Left ventricle myocardium inferior (tissue), 1 donor: ENCODE data around the gene TACR2. TPM values are rescaled to one million over a fixed set of nuclear protein-coding genes. Genes with fewer than 3 reads are reported as not detected.
A peak's percentile ranks its signal among the peaks of the same experiment; 100 is the strongest.

Experiments
- DNase-seq: peaks from one replicate; pipeline ENCODE4 v3.0.0-alpha.2; 2020
- H3K27ac ChIP-seq: fragments of 200-600 bp; replicated peaks from 2 replicates; pipeline ENCODE4 v1.8.0; 2021
- H3K27me3 ChIP-seq: fragments of 200-600 bp; 2 replicates; pipeline ENCODE4 v1.8.0; 2021; ENCODE audit warnings: low read depth
- H3K36me3 ChIP-seq: fragments of 200-600 bp; 2 replicates; pipeline ENCODE4 v1.8.0; 2021
- H3K4me1 ChIP-seq: fragments of 200-600 bp; 2 replicates; pipeline ENCODE4 v1.8.0; 2021
- H3K4me3 ChIP-seq: fragments of 200-600 bp; 2 replicates; pipeline ENCODE4 v1.8.0; 2021; ENCODE audit warnings: mild to moderate bottlenecking, moderate library complexity
- H3K9me3 ChIP-seq: fragments of 200-600 bp; replicated peaks from 2 replicates; pipeline ENCODE4 v1.8.0; 2021
- CTCF ChIP-seq: fragments of 200-600 bp; IDR thresholded peaks from 2 replicates; pipeline ENCODE4 v1.8.0; 2021; ENCODE audit warnings: antibody characterized with exemption, mild to moderate bottlenecking, borderline replicate concordance
- intact Hi-C: fragments of 100-400 bp; cut with micrococcal nuclease; formaldehyde crosslinking; loops from one replicate; pipeline ENCODE4 v1.11.0; 2022
- total RNA-seq: library from RNA; stranded (reverse); fragmentation: NEBNext Ultra II Directional; extraction: Animal tissue kit (Norgen Biotek cat#: 25700); gene quantifications from one replicate; pipeline ENCODE4 v1.2.1, GENCODE V29; 2021
- donor health status: DM: no; HTN: yes; CAD: no; lungs with severe emphysema.

TACR2 gene
- total RNA-seq, 1 donor from 2014 or later = not detected

- intact Hi-C loops = no loop called here
- Histone ChIP-seq H3K36me3 (no peaks in the 10 kb centered on the region), H3K4me1 (peaks cover 83% of the 10 kb centered on the region), H3K27ac (peak overlapping the region; percentile 91), H3K27me3 (no peaks in the 10 kb centered on the region), H3K9me3 (no peaks in the 10 kb centered on the region), H3K4me3 (no peak overlapping the region)
- no peak for TF ChIP-seq CTCF
- no peak for DNase-seq
Measured at GRCh38 chr10:69458430-69459100, 41.8 kb upstream of the TACR2 start.

- Histone ChIP-seq H3K27ac (peak overlapping the region; percentile 91), H3K27me3 (no peaks in the 10 kb centered on the region), H3K9me3 (no peaks in the 10 kb centered on the region), H3K36me3 (no peaks in the 10 kb centered on the region), H3K4me3 (no peak overlapping the region), H3K4me1 (peaks cover 83% of the 10 kb centered on the region)
- no peak for TF ChIP-seq CTCF
- no peak for DNase-seq
- intact Hi-C loops = no loop called here
Measured at GRCh38 chr10:69457771-69458237, 41.1 kb upstream of the TACR2 start.

- intact Hi-C loops = no loop called here
- H3K36me3 ChIP-seq = no peaks in the 10 kb centered on the region
- DNase-seq = no peak
- no peak overlapping the region for H3K4me3 ChIP-seq
- no peaks in the 10 kb centered on the region for H3K9me3 ChIP-seq
- H3K27me3 ChIP-seq = no peaks in the 10 kb centered on the region
- peaks cover 84% of the 10 kb centered on the region for H3K4me1 ChIP-seq
- H3K27ac ChIP-seq = peak overlapping the region; percentile 91
- no peak for TF ChIP-seq CTCF
Measured at GRCh38 chr10:69456880-69457693, 40.4 kb upstream of the TACR2 start.

GRCh38 chr10:69455006-69455763 lies 38.5 kb upstream of the TACR2 start:
- H3K9me3 ChIP-seq = no peaks in the 10 kb centered on the region
- peaks cover 82% of the 10 kb centered on the region for H3K4me1 ChIP-seq
- DNase-seq = no peak
- no peak overlapping the region for H3K4me3 ChIP-seq
- H3K27ac ChIP-seq = peak overlapping the region; percentile 82
- no peak for TF ChIP-seq CTCF
- H3K27me3 ChIP-seq = no peaks in the 10 kb centered on the region
- intact Hi-C loops = no loop called here
- no peaks in the 10 kb centered on the region for H3K36me3 ChIP-seq

- H3K9me3 ChIP-seq = no peaks in the 10 kb centered on the region
- no peak overlapping the region for H3K4me3 ChIP-seq
- no peak for TF ChIP-seq CTCF
- no peaks in the 10 kb centered on the region for H3K27me3 ChIP-seq
- peak overlapping the region; percentile 82 for H3K27ac ChIP-seq
- peaks cover 78% of the 10 kb centered on the region for H3K4me1 ChIP-seq
- H3K36me3 ChIP-seq = no peaks in the 10 kb centered on the region
- intact Hi-C loops = no loop called here
- no peak for DNase-seq
Measured at GRCh38 chr10:69453795-69454194, 37.1 kb upstream of the TACR2 start.
